SW480 (cell line): ENCODE results near the gene MYMK.

Experiments
- DNase-seq: peaks from one replicate; pipeline ENCODE4 v3.0.0-alpha.2; 2016; ENCODE audit warnings: low spot score

Gene MYMK

GRCh38 chr9:133518706-133519449 lies 5.9 kb downstream of the MYMK start:
- DNase-seq, result no peak

GRCh38 chr9:133518200-133518599 lies 6.6 kb downstream of the MYMK start:
- no peak for DNase-seq

DNA sequence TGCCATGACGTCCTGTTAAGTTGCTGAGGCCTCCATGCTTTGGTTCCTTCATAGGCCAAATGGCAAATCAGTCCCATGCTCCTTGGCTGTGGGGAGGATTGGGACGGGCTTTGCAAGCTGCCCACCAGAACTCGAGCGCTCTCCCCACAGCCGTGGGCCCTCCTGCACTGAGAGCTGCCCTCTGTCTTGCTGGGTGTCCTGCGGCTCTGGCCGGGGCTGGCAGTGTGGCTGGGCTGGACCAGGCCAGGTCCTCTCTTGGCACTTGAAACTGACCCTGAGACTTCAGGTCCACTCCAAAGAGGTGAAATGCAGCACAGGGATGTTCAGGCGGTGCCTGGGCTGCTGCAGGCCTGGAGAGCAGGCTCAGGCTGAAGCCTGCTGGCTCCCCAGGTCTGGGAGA lies 7.0 kb downstream of the MYMK start:
- DNase-seq, result no peak

DNA sequence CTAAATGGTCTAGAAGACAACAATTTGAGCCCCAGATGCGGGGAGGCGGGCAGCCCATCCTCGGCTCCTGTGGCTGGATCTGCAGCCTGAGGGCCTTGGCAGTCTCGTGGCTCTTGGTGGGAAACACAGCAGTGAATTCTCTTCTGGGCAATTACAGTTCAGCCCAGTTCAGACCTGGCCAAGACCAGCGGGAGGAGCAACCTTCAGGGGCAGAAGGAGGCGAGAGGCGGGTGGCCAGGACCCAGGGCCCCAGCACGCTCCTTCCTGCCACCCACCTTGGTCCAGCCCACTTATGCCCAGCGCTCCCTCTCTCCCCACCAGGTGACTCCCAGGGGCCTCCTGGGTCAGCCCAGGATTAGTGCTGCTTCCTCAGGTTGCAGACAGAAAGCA lies 7.8 kb downstream of the MYMK start:
- DNase-seq, result no peak

- DNase-seq, result no peak
These were observed 8.4 kb downstream of the MYMK start for GRCh38 chr9:133516256-133516960.

- no peak for DNase-seq
These were observed 9.0 kb downstream of the MYMK start for GRCh38 chr9:133515615-133516255.

- DNase-seq, result no peak
These were observed 9.5 kb downstream of the MYMK start for GRCh38 chr9:133515240-133515610.

- DNase-seq, result no peak
These were observed 10.1 kb downstream of the MYMK start for GRCh38 chr9:133514460-133515239.

DNA sequence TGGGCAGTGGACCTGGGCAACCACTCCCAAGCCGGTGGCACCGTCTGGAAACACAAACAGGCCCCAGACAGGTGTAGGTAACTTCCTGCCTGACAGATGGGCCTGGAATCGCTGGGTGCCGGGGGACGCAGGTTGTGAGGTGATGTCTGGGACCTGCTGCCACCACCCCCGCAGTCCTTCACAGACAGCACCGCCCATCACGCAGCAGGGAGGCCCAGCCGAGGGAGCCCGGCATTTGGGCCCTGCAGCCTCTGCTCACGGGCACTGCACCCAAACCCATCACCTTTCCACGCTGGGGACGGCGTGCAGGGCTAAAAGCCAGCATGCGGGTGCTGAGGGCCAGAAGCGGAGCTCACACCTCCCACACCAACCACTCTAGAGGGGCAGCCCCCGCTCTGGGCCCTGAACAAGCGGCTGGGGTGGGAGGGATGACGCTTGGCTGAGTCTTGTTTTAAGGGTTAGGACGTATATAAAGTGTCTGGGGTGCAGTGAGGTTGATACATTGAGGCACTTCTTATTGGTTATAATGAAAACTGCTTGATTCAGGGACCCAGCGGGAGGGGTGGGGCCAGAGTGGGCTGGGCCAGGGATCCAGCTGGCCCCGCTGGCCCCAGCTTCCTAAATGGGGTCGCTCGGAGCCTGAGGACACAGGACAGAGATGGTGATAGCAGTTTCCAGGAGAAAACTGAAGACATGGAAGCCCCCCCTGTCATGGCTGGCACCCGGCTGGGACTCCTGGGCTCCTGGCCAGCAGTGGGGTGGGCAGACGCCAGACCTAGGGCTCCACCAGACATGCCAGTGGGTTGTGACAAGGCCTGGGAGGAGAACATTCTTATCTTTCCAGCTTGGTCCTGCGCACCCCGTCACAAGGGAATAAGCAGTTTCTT lies 11.3 kb downstream of the MYMK start:
- peak; percentile 44 for DNase-seq

GRCh38 chr9:133512253-133513213 lies 12.2 kb downstream of the MYMK start:
- DNase-seq, result no peak

GRCh38 chr9:133511607-133512006 lies 13.2 kb downstream of the MYMK start:
- DNase-seq, result no peak

DNA sequence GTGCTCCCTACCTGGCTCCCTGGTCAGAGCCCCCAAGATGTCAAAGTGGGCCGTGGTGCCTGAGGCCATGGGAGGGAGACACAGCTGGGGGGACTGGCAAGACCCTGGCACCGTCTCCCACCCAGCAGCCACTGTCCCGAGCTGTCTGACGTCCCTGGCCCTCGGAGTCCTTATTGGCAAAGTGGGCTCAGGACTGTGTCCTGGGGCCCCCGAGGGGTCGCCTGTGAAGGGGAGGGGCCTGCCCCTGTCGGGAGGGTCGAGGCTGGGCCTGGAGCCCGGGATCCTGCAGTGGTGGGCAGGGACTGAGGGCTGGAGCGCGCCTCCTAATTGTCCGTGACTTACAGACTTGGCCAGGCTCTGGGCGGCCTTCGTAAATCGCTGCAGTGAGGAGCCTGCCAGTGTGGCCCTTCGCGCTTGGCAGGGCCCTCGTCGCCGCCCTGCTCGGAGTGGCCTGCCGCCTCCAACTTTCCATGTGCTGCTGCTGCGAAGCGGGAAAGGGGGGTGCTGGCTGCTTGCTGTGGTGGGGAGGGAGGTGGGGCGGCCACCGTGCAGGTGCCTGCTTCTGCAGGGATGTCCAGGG lies 13.7 kb downstream of the MYMK start:
- no peak for DNase-seq

DNA sequence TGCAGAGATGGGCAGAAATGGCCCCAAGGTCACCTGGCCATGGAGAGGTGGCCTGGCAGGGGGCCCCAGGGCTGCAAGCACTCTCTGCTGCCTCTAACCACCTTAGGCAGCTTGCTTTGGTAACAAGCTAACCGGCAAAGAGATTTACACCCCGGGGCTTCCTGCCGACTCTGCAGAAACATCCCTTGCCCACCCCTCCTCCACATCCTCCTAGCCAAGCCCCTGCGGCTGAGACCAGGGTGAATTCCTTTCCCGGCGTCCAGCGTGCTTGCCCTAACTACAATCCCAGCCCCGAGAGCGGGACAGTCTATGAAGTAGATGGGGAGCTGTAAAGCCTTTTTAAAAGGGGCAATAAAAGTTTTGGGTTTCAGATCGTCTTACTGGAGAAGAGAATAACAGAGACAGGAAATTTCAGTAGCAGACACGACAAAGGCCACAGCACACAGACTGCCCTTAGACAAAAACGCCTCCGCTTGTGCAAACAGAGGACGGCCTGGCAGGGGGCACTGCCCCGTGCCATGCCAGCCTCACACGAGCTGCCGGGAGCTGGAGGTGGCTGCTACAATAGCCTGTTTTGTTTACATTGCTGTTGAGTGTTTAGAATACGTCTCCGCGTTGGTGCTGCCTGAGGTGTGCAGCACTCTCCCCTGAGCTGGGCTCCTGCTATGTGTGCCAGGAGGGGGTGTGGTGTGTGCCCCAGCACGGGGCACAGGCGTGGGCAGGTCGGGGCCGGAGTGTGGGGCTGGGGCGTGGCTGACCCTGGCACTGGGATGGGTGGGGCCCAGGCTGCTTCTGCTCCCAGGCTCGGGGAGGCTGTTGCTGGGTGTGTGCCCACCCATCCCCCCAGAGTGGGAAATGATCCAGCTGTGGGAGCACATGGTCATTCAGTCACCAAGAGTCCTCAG lies 15.3 kb downstream of the MYMK start:
- DNase-seq, result peak; percentile 95

DNA sequence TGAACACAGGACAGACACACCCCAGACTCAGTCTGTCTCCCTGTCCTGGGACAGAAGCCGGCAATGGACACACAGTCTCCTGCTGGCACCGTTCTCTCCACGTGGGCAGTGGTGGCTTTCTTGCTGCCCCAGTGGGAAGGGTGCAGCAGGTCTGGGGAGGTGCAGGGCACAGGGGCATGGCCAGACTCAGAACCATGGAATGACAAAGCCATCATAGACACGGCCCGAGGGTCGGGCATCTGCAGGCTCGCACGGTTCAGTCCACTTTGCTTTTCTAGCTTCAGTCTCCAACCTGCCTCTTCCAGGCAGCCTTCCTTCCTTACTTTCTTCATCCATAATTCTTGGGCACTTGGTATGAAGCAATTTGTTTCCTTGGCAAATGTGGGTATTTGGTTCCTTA lies 16.7 kb downstream of the MYMK start:
- no peak for DNase-seq

DNA sequence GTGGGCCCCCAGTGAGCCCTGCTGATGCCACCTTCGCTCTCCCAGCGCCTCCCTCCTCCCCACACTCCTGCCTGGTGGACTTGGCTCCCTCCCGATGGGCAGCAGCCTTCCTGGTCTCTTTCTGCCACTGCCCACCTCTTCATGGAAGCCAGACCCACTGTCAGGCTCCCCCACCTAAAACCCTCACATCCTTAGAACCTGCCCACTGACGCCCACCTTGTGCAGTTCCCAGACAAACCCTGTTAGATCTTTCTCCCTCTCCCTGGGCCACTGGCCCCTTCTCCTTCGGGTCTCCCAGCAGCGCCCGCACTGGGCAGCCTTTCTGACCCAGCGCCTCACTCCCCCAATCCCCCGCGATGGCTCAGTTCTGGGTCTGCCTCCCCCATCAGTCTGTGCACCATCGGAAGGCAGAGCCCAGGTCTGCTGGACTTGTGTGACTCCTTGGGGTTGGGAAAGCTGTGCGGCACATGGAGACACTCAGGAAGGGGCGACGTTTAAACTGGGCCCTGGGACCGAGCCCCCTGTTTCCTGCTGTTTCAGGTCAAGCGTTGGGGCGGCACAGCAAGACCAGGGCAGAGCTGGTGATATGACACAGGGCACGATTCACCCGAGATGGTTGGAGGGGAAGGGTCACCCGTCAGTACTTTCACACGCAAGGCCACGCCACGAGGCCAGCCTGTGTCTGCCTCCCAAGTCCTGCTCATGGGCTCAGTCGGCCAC lies 17.4 kb downstream of the MYMK start:
- DNase-seq, result no peak

DNA sequence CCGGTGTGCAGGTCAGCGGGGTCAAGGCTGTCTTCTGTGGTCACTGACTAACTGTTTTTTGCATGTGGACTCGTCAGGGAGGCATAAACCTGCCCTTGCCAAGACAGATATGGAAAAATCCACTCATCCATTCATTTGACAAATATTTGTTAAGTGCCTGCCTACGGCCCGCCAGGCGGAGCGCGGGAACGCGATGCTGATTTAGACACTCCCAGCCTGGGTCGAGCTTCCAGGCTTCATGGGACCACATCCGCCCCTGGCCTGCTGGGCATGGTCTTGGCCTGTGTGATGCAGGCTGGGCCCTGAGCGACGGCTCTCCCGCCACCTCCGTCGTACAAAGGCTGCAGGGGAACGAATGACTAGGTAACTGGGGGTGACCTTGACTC lies 18.1 kb downstream of the MYMK start:
- peak; percentile 81 for DNase-seq

- DNase-seq, result no peak
These were observed 18.7 kb downstream of the MYMK start for GRCh38 chr9:133505901-133506652.
